ENCODE data around the gene MAP3K1. TPM values are rescaled to one million over a fixed set of nuclear protein-coding genes. Genes with fewer than 3 reads are reported as not detected.

The MAP3K1 gene
- total RNA-seq, 1 donor from 2014 or later = 26.3 TPM

DNA sequence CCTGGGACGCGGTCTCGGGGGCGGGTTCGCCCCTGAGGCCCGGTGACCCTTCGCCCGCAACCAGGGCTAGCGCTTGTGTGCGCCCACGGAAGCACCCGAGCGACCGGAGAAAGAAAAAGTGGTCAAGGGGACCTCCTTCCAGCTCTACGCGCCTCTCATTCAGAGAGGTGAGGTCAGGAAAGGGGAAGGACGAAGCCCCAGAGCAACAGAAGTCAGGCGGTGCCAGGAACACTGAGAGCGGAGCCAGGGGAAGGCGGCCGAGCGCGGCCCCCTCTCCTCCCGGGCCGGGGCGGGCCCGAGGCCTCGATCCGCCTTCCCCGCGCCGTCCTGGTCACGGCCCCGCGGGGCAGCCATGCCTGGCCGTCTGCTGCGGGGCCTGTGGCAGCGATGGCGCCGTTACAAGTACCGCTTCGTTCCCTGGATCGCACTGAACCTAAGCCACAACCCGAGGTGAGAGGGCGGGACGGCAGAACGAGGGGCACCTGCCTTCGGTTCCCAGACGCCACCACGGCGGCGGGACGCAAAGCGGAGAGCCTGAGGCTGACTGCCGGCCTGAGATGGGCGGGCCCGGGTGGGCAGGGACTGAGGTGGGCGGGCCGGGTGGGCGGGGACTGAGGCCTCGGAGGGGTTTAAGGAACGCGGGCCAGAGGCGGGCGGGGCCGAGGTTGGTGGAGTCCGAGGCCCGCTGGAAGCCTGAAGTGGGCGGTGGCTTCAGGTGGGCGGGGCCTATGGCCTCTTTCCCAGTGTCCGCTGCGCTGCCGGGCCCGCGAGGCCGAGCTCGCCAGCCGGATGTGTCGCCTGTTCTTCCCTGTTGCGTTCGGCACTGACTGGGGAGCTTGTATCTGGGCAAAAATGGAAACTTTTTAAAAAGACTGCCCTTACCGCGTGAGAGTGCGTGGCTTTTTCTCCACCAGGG is 94.2 kb downstream of the MAP3K1 start, which contains the start of gene SETD9:
Gene SETD9 (plus strand): TSS at position 303 of the 916 bp plus-strand sequence. CDS start 50 bp downstream, at position 353.
- H3K27ac Mint-ChIP-seq (ENCODE audit: unreplicated experiment) = peak within 1 kb of the TSS; percentile 99
- TF ChIP-seq, protein P1, sequence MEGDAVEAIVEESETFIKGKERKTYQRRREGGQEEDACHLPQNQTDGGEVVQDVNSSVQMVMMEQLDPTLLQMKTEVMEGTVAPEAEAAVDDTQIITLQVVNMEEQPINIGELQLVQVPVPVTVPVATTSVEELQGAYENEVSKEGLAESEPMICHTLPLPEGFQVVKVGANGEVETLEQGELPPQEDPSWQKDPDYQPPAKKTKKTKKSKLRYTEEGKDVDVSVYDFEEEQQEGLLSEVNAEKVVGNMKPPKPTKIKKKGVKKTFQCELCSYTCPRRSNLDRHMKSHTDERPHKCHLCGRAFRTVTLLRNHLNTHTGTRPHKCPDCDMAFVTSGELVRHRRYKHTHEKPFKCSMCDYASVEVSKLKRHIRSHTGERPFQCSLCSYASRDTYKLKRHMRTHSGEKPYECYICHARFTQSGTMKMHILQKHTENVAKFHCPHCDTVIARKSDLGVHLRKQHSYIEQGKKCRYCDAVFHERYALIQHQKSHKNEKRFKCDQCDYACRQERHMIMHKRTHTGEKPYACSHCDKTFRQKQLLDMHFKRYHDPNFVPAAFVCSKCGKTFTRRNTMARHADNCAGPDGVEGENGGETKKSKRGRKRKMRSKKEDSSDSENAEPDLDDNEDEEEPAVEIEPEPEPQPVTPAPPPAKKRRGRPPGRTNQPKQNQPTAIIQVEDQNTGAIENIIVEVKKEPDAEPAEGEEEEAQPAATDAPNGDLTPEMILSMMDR (conservative IDR thresholded peaks at IDR 0.05) = no peak
- peaks cover 10% of the 10 kb centered on the region for H3K36me3 Mint-ChIP-seq (ENCODE audit: low read depth)
- peak; percentile 97 for DNase-seq (ENCODE audit: low read depth, low spot score)
- no peaks in the 10 kb centered on the region for H3K27me3 Mint-ChIP-seq (ENCODE audit: low read depth)
- H3K4me3 Mint-ChIP-seq = peak within 1 kb of the TSS; percentile 86
- H3K4me1 Mint-ChIP-seq = peaks cover 26% of the 10 kb centered on the region
- H3K9me3 Mint-ChIP-seq = peaks cover 7% of the 10 kb centered on the region

DNA sequence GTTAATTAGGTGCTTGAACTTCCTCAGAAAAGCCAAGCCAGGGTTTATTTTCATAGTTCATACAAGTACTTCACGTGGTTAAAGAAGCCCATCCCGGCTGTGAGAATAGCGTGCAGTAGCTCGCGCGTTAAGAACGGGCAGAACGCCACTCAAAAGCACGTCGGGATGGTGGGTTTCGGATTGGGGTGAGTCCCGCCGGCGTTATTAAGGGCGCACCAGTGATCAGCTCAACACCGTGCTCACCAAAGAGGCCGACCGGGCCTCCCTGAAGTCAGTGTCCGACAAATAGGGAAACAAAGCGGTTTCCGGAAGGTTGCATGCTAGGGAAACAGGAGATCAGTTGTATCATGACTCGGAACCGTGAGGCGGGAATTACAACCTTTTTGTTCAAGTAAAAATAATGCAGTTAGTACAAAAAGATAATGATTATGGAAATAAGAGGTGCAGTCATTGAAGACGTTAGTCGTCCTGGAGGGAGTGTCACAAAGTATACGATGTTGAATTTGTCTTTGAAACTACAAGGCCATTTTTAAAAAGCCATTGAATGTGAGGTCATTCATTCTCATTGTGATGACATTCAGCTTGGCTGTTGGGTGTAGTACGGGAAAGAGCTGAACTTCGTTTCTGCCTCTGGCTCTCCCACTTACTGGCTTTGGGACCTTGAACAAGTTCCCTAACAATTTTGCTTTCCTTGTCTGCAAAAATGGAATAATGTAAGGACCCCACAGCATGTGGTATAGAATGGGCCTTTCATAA is 95.0 kb downstream of the MAP3K1 start:
- Mint-ChIP-seq H3K9me3 (peaks cover 7% of the 10 kb centered on the region), H3K27me3 (ENCODE audit: low read depth) (no peaks in the 10 kb centered on the region), H3K4me1 (peaks cover 26% of the 10 kb centered on the region), H3K27ac (ENCODE audit: unreplicated experiment) (peak overlapping the region; percentile 97), H3K4me3 (peak overlapping the region; percentile 86), H3K36me3 (ENCODE audit: low read depth) (peaks cover 10% of the 10 kb centered on the region)
- DNase-seq (ENCODE audit: low read depth, low spot score) = no peak
- TF ChIP-seq, protein P1 (conservative IDR thresholded peaks at IDR 0.05) = peak; percentile 16

DNA sequence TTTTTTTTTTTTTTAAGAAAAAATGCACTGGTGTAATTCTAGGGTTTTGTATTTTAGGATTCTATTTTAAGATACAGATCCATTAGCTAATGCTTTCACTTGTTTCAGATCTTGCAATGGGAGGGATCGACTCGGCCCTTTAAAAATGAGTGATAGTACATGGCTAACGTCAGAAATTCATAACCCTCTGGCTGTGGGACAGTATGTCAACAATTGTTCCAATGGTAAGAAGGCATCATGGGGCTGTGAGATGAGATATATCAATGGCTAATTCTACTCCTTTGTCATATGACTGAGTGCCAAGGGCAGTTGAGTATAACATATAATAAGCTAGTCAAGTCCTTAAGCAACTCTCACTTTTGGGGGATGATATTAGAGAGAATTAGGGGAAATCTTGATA is 98.4 kb downstream of the MAP3K1 start:
- no peak overlapping the region for H3K27ac Mint-ChIP-seq (ENCODE audit: unreplicated experiment)
- H3K36me3 Mint-ChIP-seq (ENCODE audit: low read depth) = peaks cover 13% of the 10 kb centered on the region
- H3K27me3 Mint-ChIP-seq (ENCODE audit: low read depth) = no peaks in the 10 kb centered on the region
- TF ChIP-seq, protein P1 (conservative IDR thresholded peaks at IDR 0.05) = no peak
- H3K9me3 Mint-ChIP-seq = no peaks in the 10 kb centered on the region
- H3K4me3 Mint-ChIP-seq = peak overlapping the region; percentile 23
- H3K4me1 Mint-ChIP-seq = peaks cover 19% of the 10 kb centered on the region
- DNase-seq (ENCODE audit: low read depth, low spot score) = no peak

DNA sequence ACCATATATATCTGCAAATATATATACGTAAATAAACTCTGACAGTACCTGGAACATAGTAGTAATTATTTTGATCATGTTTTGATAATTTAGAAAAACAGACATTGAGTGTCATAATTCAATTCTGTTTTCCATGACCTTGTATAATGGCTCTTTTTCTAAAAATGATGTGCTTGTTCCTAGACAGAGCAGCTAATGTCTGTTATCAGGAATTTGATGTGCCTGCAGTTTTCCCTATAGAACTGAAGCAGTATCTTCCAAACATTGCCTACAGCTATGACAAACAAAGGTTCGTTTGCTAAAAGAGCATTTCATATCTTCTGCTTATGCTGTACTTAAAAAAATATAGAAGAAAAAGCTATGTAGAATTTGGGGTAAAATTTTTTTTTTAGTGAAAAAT is 99.3 kb downstream of the MAP3K1 start:
- H3K9me3 Mint-ChIP-seq = no peaks in the 10 kb centered on the region

DNA sequence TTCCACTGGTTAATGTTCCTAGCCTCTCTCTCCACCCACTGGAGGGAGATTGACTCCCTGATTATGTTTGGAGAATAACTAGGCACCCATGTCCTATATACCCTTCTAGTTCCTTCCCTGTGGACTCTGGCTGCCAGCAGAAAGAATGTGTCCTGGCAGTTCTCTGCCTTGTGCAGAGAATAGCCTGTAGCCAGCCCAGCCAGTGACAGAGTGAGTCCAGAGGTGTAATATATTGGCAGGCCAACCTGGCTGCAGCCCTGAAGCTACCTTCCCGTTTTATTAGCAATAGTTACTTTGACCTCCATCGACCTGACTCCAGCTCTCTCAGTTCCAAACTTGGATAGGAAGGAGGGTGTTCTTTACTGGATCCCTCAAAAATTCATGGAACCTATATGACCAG is 102.2 kb downstream of the MAP3K1 start:
- TF ChIP-seq, protein P1 (conservative IDR thresholded peaks at IDR 0.05) = no peak

More for the DNA sequence above, 99.3 kb downstream of the MAP3K1 start:
- no peak overlapping the region for H3K4me3 Mint-ChIP-seq
- TF ChIP-seq, protein P1 (conservative IDR thresholded peaks at IDR 0.05) = no peak
- H3K27me3 Mint-ChIP-seq (ENCODE audit: low read depth) = no peaks in the 10 kb centered on the region
- H3K36me3 Mint-ChIP-seq (ENCODE audit: low read depth) = peaks cover 13% of the 10 kb centered on the region
- DNase-seq (ENCODE audit: low read depth, low spot score) = no peak
- H3K27ac Mint-ChIP-seq (ENCODE audit: unreplicated experiment) = no peak overlapping the region
- H3K4me1 Mint-ChIP-seq = peaks cover 15% of the 10 kb centered on the region

More for the DNA sequence above, 102.2 kb downstream of the MAP3K1 start:
- DNase-seq (ENCODE audit: low read depth, low spot score) = no peak
- Mint-ChIP-seq H3K27ac (ENCODE audit: unreplicated experiment) (no peak overlapping the region), H3K36me3 (ENCODE audit: low read depth) (peaks cover 16% of the 10 kb centered on the region), H3K4me3 (no peak overlapping the region), H3K4me1 (no peaks in the 10 kb centered on the region), H3K27me3 (ENCODE audit: low read depth) (no peaks in the 10 kb centered on the region), H3K9me3 (no peaks in the 10 kb centered on the region)

Measured in neural crest cell (in vitro differentiated cells).